Fibroblast of lung (primary cell): Measurements from ENCODE around the gene CCDC85C.

ENCODE experiments used
- EZH2 ChIP-seq: IDR thresholded peaks from 2 replicates; pipeline ENCODE4 v1.5.1; 2012; ENCODE audit warnings: low read length, control low read depth, mild to moderate bottlenecking; ENCODE audit errors: missing control alignments
- TF ChIP-seq, protein P1 (sequence below), 2 donors: IDR thresholded peaks in 1 of 2; conservative IDR thresholded peaks in 1 of 2; 1 replicate in 1 of 2; 2 replicates in 1 of 2; pipeline ENCODE4 v1.5.1; 2011 to 2012; ENCODE audit warnings: low read length in 2 of 2, control low read depth in 1 of 2, inconsistent platforms in 1 of 2, low read depth in 1 of 2, mild to moderate bottlenecking in 1 of 2

DNA sequence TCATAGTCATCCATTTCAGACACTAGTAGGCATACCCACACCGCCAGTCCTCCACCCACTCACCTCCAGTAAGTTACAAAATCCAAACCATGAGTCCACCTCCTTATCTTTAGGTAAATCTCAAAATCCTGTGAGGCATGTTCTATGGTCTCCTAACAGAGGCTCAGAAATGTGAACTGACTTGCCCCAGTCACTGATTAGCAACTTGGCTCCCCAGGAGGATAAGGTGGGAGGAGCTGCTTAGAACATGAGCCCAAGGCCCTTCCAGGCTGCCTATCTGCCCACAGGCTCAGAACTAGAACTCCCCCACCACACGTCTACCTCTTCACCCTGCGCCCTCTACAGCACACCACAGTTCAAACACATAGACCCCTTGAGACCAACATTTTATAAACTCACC lies 143.2 kb downstream of the CCDC85C start:
- TF ChIP-seq, protein P1, sequence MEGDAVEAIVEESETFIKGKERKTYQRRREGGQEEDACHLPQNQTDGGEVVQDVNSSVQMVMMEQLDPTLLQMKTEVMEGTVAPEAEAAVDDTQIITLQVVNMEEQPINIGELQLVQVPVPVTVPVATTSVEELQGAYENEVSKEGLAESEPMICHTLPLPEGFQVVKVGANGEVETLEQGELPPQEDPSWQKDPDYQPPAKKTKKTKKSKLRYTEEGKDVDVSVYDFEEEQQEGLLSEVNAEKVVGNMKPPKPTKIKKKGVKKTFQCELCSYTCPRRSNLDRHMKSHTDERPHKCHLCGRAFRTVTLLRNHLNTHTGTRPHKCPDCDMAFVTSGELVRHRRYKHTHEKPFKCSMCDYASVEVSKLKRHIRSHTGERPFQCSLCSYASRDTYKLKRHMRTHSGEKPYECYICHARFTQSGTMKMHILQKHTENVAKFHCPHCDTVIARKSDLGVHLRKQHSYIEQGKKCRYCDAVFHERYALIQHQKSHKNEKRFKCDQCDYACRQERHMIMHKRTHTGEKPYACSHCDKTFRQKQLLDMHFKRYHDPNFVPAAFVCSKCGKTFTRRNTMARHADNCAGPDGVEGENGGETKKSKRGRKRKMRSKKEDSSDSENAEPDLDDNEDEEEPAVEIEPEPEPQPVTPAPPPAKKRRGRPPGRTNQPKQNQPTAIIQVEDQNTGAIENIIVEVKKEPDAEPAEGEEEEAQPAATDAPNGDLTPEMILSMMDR (conservative IDR thresholded peaks at IDR 0.05 in 1 of 2, IDR thresholded peaks at IDR 0.05 in 1 of 2; ENCODE audit: low read depth in 1 of 2, low read length in 2 of 2): no peak
- no peak for TF ChIP-seq EZH2
